NCI-H524 (cell line): ENCODE results near the gene CDH24.

Experiments used
- DNase-seq, 2 experiments: peaks; one replicate each; lab custom pipeline; 2025; lab: John Stamatoyannopoulos, UW

Gene CDH24

DNA sequence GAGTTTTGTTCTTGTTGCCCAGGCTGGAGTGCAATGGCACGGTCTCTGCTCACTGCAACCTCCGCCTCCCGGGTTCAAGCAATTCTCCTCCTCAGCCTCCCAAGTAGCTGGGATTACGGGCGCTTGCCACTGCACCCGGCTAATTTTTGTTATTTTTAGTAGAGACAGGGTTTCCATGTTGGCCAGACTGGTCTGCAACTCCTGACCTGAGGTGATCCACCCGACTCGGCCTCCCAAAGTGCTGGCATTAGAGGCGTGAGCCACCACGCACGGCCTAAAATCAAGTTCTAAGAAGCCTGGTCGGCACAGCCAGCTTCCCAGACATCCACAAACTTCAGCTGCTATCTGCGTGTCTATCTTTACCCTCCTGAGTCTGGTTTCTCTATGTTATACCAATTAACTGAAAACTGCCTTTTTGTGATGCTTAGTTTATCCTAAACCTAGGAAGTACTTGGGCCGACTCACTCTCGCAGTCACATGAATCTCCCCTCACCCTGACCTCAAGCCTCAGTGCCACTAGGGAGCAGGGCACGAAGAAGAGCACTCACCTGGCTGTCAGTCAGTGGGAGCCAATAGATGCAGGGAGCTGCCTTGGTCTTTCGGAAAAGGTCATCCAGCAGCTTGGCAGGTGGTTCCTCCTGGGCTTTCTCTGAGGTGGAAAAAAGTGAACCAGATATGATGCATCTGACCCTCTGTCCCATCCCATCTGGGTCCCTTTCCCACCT, 3.4 kb upstream of the CDH24 start:
- DNase-seq, result no peak

- DNase-seq, result no peak
These were observed 1.6 kb upstream of the CDH24 start for GRCh38 chr14:23058654-23059504.

GRCh38 chr14:23057757-23058653, 685 bp upstream of the CDH24 start:
- no peak for DNase-seq

GRCh38 chr14:23056145-23056955, 970 bp downstream of the CDH24 start:
- DNase-seq, result no peak

DNA sequence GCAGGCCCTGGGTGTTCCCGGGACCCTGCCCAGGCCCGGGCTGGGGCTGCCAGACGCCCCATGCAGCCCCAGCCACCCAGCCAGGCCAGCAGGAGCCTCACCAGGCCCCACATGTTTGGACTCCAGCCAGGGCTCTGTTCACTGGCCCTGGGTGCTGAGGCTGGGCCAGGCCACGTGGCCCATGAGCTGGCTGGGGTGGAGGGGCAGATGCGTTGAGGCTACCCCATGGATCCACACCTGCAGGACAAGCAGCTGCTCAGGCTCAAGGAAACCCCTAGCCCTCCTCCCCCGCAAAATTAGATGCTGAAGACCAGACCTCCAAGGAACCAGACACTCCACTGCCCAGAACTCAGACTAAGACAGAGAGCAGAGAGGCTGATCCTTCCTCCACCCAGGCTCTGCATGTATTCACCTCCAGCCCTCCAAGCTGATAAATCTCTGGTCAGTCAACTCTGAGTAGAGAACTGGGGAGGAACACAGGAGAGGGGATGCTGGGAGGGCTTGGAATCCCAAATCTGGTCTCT, 1.6 kb downstream of the CDH24 start:
- DNase-seq, result no peak

DNA sequence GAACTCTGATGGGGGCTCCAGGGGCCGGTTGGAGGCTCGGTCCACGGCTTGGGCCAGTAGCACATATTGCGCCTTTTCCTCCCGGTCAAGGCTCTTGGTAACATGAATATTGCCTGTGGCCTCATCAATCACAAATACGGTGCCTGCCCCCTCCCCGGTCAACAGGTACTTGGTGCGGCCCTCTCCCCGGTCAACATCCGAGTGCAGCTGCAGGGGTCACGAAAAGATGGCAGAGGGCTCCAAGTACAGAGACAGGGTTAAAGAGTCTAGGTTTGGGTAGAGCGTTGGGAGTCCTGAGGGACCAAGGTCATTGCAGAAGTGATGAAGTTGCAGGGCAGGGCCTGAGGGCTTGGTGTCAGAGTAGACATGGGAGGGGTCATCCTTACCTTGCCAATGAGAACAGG, 2.2 kb downstream of the CDH24 start:
- no peak for DNase-seq

DNA sequence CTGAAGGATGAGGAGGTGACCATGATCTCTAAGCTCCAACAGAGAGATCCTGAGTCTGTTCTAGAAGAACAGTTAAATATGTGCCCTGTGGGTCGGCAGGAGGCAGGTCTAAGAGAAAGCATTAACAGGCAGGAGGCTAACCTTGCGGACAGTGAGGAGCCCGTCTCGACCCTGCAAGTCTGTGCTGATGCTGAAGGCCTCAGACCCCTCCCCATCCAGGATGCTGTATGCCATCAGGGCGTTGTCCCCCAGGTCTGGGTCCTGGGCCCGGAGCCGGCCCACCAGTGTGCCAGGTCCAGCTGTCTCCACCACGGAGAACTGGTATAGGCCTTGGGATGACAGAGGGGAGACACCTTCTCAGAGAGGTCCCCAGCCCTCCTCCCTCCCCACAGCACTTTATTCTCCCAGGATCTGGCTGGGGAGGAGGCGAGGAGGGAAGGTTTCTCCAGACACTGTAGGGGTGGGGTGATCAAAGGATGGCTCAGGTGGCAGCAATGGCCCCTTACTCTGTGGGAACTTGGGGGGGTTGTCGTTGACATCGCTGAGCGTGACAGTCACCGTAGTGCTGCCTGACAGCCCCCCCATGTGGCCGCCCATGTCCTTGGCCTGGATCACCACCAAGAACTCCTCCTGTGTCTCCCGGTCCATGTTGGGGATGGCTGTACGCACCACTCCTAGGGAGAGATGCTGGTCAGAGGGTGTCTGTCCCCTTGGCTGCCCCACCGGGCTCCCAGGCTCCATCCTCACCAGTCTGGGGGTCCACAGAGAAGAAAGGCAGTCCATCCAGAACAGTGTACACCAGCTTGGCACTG, 3.1 kb downstream of the CDH24 start:
- no peak for DNase-seq

GRCh38 chr14:23053426-23053825, 3.9 kb downstream of the CDH24 start:
- no peak for DNase-seq

DNA sequence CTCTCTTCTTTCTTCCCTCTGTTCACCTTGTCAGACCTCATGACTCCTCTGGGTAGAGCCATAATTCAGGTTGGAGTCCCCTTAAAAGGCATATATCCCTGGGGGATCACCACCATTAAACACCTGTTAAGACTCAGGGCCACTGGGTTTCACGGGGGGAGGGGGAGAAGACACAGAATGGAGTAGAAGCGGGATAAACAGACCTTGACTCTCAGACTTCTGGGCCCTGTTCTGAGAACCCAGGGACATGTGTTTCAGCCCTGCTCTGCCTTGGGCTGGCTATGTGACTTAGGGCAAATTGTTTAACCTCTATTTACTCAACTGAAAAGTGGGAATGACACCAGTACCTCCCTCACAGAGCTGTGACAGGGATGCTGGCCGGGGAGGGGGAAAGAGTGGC, 4.6 kb downstream of the CDH24 start:
- DNase-seq, result no peak

- no peak for DNase-seq
These were observed 5.1 kb downstream of the CDH24 start for GRCh38 chr14:23052182-23052623.

- no peak for DNase-seq
These were observed 5.9 kb downstream of the CDH24 start for GRCh38 chr14:23051141-23052057.

GRCh38 chr14:23049011-23049410, 8.3 kb downstream of the CDH24 start:
- no peak for DNase-seq

GRCh38 chr14:23047751-23048693, 9.3 kb downstream of the CDH24 start:
- no peak for DNase-seq

GRCh38 chr14:23047034-23047634, 10.2 kb downstream of the CDH24 start:
- DNase-seq, result no peak

DNA sequence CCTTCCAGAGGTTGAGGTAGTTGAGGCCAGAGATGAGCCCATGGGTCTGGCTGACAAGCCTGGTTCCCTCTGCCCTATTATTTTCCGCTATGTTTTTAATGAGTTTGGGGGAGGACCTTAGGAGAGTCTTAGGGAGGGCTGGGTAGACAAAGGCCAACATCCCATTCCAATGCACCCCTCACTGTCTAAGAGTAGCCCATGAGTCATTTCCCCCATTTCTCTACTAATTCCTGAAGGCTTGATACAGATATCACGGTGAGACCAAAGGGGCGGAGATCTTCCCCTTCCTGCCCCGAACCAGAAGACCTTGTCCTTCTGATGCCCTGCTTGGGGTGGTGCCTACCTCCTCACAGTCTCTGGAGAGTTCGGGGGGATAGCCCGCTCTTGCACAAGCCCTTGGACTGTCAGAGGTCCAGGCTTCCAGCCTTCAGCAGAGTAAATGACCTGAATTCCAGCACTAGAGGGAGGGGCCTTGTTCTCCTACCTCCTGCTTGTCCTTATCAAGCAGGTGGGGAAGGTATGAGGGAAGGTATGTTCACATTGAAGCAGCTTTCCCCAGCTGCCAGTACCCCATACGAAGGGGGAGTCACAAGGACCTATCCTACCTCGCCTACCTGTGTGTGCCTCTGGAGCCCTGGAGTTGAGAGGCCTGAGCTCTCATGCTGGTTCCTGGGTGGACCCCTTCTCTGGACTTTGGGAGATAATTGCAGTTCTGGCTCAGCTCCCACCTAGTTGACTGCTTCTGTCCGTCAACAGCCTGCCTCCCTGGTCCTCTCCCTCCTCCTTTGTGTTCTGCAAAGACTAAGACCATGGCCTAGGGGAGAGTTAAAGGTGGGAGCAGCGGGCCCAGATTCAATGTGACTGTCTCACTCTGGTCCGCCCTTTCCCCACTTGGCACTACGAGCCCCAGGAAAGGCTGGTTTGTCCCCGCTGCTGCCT, 11.6 kb downstream of the CDH24 start:
- no peak for DNase-seq

GRCh38 chr14:23044840-23045239, 12.5 kb downstream of the CDH24 start:
- no peak for DNase-seq

GRCh38 chr14:23043754-23044153, 13.6 kb downstream of the CDH24 start:
- DNase-seq, result no peak
